IMR-90 (cell line): ENCODE measurements around the gene SEMG1. TPM values are rescaled to one million over a fixed set of nuclear protein-coding genes. Genes with fewer than 3 reads are reported as not detected.

Source experiments
- ATAC-seq: fragments of 200-7000 bp; cut with Tn5 transposase; 2 replicates; pipeline ENCODE4 v1.9.1; 2020; ENCODE audit warnings: low read depth, mild to moderate bottlenecking, moderate library complexity
- BruUV-seq: library from RNA; stranded (reverse); fragments of 400-500 nt; replicated peaks from 2 replicates; lab custom pipeline; 2021; lab: Mats Ljungman, UMichigan
- CTCF ChIA-PET: fragments of 300-600 bp; formaldehyde crosslinking; extraction: SDS; loops from one replicate; lab custom pipeline; 2021; ENCODE audit warnings: antibody characterized with exemption; lab: Yijun Ruan, JAX
- POLR2A ChIA-PET: fragments of 300-600 bp; sonication (Branson Sonifier 250); formaldehyde crosslinking; loops from one replicate; lab custom pipeline; 2022; ENCODE audit warnings: antibody characterized with exemption; ENCODE audit not compliant: unreplicated experiment; lab: Charles Lee
- DNase-seq: peaks from one replicate; pipeline ENCODE4 v3.0.0; 2013
- H2AFZ ChIP-seq: replicated peaks from 2 replicates; pipeline ENCODE3; 2013; ENCODE audit warnings: low read length, mild to moderate bottlenecking; ENCODE audit not compliant: poor library complexity
- H2AK5ac ChIP-seq: 2 replicates; pipeline ENCODE4 v1.6.1; 2013; ENCODE audit warnings: low read depth, low read length, inconsistent platforms
- H2AK9ac ChIP-seq: replicated peaks from 2 replicates; pipeline ENCODE3; 2013; ENCODE audit warnings: mild to moderate bottlenecking, low read depth, low read length, moderate library complexity; ENCODE audit not compliant: poor library complexity
- H2BK120ac ChIP-seq: 2 replicates; pipeline ENCODE4 v1.6.1; 2013; ENCODE audit warnings: low read depth, low read length, inconsistent platforms
- H2BK15ac ChIP-seq: 3 replicates; pipeline ENCODE4 v1.6.1; 2013; ENCODE audit warnings: low read depth, low read length, inconsistent platforms
- H2BK20ac ChIP-seq: 2 replicates; pipeline ENCODE4 v1.6.1; 2013; ENCODE audit warnings: low read depth, mild to moderate bottlenecking, inconsistent platforms, low read length, moderate library complexity
- H2BK5ac ChIP-seq: 2 replicates; pipeline ENCODE4 v1.6.1; 2013; ENCODE audit warnings: mild to moderate bottlenecking, low read depth, low read length, inconsistent platforms; ENCODE audit not compliant: poor library complexity, severe bottlenecking
- H3K14ac ChIP-seq: replicated peaks from 2 replicates; pipeline ENCODE4 v1.6.1; 2013; ENCODE audit warnings: low read depth, low read length, inconsistent platforms
- H3K18ac ChIP-seq: 2 replicates; pipeline ENCODE4 v1.6.1; 2013; ENCODE audit warnings: low read depth, low read length, control low read depth
- H3K23ac ChIP-seq: 2 replicates; pipeline ENCODE4 v1.6.1; 2013; ENCODE audit warnings: low read depth, low read length, inconsistent platforms
- H3K27ac ChIP-seq: 2 replicates; pipeline ENCODE4 v1.5.1; 2013; ENCODE audit warnings: mild to moderate bottlenecking, control low read depth, low read length; ENCODE audit not compliant: insufficient read depth
- H3K27me3 ChIP-seq: 2 replicates; pipeline ENCODE4 v1.6.1; 2013; ENCODE audit warnings: low read length; ENCODE audit not compliant: control insufficient read depth, insufficient read depth
- H3K36me3 ChIP-seq: 2 replicates; pipeline ENCODE4 v1.6.1; 2013; ENCODE audit warnings: low read length, mixed read lengths; ENCODE audit not compliant: control insufficient read depth, insufficient read depth
- H3K4ac ChIP-seq: 2 replicates; pipeline ENCODE4 v1.6.1; 2013; ENCODE audit warnings: low read depth, low read length, inconsistent platforms
- H3K4me1 ChIP-seq: 2 replicates; pipeline ENCODE4 v1.6.1; 2013; ENCODE audit warnings: low read length, mixed read lengths; ENCODE audit not compliant: control insufficient read depth, insufficient read depth
- H3K4me2 ChIP-seq: 2 replicates; pipeline ENCODE4 v1.6.1; 2013; ENCODE audit warnings: low read depth, mild to moderate bottlenecking, control low read depth, low read length, moderate library complexity
- H3K4me3 ChIP-seq: 2 replicates; pipeline ENCODE4 v1.5.1; 2013; ENCODE audit warnings: low read depth, mild to moderate bottlenecking, control low read depth, low read length, moderate library complexity; ENCODE audit not compliant: insufficient read depth
- H3K56ac ChIP-seq: 2 replicates; pipeline ENCODE4 v1.6.1; 2013; ENCODE audit warnings: low read length, inconsistent platforms; ENCODE audit not compliant: insufficient read depth; ENCODE audit errors: extremely low read depth
- H3K79me1 ChIP-seq, 2 experiments: 2 replicates each; pipeline ENCODE4 v1.6.1; 2013; ENCODE audit warnings: low read length in 2 of 2, inconsistent platforms in 1 of 2, low read depth in 1 of 2
- H3K9ac ChIP-seq: 2 replicates; pipeline ENCODE4 v1.6.1; 2013; ENCODE audit warnings: low read depth, low read length, control low read depth
- H3K9me1 ChIP-seq: 2 replicates; pipeline ENCODE4 v1.6.1; 2013; ENCODE audit warnings: low read length, inconsistent platforms; ENCODE audit not compliant: insufficient read depth
- H3K9me3 ChIP-seq: 2 replicates; pipeline ENCODE4 v1.6.1; 2013; ENCODE audit warnings: low read length; ENCODE audit not compliant: control insufficient read depth, insufficient read depth
- H4K20me1 ChIP-seq: 2 replicates; pipeline ENCODE4 v1.6.1; 2013; ENCODE audit warnings: low read length, inconsistent platforms; ENCODE audit not compliant: insufficient read depth
- H4K5ac ChIP-seq: 2 replicates; pipeline ENCODE4 v1.6.1; 2013; ENCODE audit warnings: mild to moderate bottlenecking, low read depth, low read length, control low read depth
- H4K8ac ChIP-seq, 2 experiments: 2 replicates each; pipeline ENCODE4 v1.6.1; 2013; ENCODE audit warnings: low read depth in 2 of 2, low read length in 2 of 2, control low read depth in 1 of 2, inconsistent platforms in 1 of 2
- H4K91ac ChIP-seq: 2 replicates; pipeline ENCODE4 v1.6.1; 2013; ENCODE audit warnings: low read depth, low read length, inconsistent platforms; ENCODE audit not compliant: insufficient read depth
- BHLHE40 ChIP-seq: fragments of 150-350 bp; IDR thresholded peaks from 2 replicates; pipeline ENCODE4 v1.6.1; 2016; ENCODE audit warnings: mild to moderate bottlenecking, low read depth, low read length
- CEBPB ChIP-seq: IDR thresholded peaks from 2 replicates; pipeline ENCODE4 v1.6.1; 2012; ENCODE audit warnings: low read depth, low read length, improper control_type of control experiment
- FOS ChIP-seq: fragments of 150-350 bp; IDR thresholded peaks from 2 replicates; pipeline ENCODE4 v1.6.1; 2016; ENCODE audit warnings: low read depth, low read length
- MAFK ChIP-seq: IDR thresholded peaks from 2 replicates; pipeline ENCODE4 v1.6.1; 2012; ENCODE audit warnings: low read depth, low read length, improper control_type of control experiment
- POLR2A ChIP-seq: IDR thresholded peaks from 2 replicates; pipeline ENCODE4 v1.6.1; 2012; ENCODE audit warnings: mild to moderate bottlenecking, low read depth, low read length
- whole genome bisulfite sequencing, 2 experiments: methylation state at CpG; one replicate each; pipeline versions ENCODE4 v1.1.5 to v1.1.7; 2013; ENCODE audit warnings: missing lambda C conversion rate in 2 of 2; ENCODE audit not compliant: insufficient read length in 1 of 2; ENCODE audit errors: extremely low coverage in 2 of 2; 5-methylcytosine and 5-hydroxymethylcytosine counted together
- dilution Hi-C: fragments of 300-500 bp; cut with HindIII; formaldehyde crosslinking; loops from one replicate; pipeline ENCODE4 v1.14.3; 2018; ENCODE audit warnings: low sequenced_read_pairs; ENCODE audit not compliant: unreplicated experiment
- in situ Hi-C: fragments of 300-500 bp; cut with MboI; formaldehyde crosslinking; loops from 3 replicates; pipeline ENCODE4 v1.14.3; 2019; ENCODE audit warnings: low sequenced_read_pairs, inconsistent platforms, mixed read lengths
- intact Hi-C: fragments of 100-400 bp; cut with micrococcal nuclease; formaldehyde crosslinking; loops from 2 replicates; pipeline ENCODE4 v1.10.0; 2022
- polyA plus RNA-seq, 3 experiments: library from polyadenylated mRNA; depleted of rRNA; stranded (reverse); fragments of >200 nt; gene quantifications; 2 replicates each; pipeline ENCODE4 v1.2.3, GENCODE V29; 2012; ENCODE audit warnings: low replicate concordance in 1 of 3
- total RNA-seq: library from RNA; depleted of rRNA; stranded (reverse); fragments of >200 nt; gene quantifications from 2 replicates; pipeline ENCODE4 v1.2.3, GENCODE V29; 2012
- TF ChIP-seq, protein P1 (sequence below): fragments of 150-350 bp; IDR thresholded peaks from 2 replicates; pipeline ENCODE4 v1.6.1; 2016; ENCODE audit warnings: low read depth, mild to moderate bottlenecking, low read length, moderate library complexity, borderline replicate concordance
- TF ChIP-seq, protein P2 (sequence below): conservative IDR thresholded peaks from 2 replicates; pipeline ENCODE4 v1.5.1; 2012; ENCODE audit warnings: mild to moderate bottlenecking, low read depth, low read length, improper control_type of control experiment

Gene SEMG1
- total and polyA plus RNA-seq, 2 of the 4 experiments (the other 2 are of a cell fraction), result not detected

DNA sequence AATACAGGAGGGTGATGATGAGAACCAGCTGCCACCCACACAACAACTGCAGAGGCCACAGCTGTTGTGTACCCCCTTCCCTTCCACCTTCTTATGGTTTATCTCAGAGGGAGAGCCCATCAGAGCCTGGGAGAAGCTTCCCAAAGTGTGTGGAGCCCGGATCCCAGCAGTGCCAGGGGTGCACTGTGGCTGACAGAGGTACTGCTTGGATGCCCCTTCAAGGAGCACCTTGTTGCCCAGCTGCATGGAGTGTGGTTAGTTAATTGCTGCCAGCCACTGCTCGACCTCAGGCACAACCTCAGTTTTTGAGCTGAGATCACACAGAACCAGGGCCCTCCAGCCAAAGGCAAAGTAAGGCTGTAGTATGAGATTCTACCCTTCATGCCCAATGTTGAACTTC, 19.1 kb upstream of the SEMG1 start:
- H3K56ac ChIP-seq, result no peak overlapping the region
- H4K91ac ChIP-seq, result no peak overlapping the region
- H3K9me1 ChIP-seq, result no peaks in the 10 kb centered on the region
- in situ Hi-C loops, result no loop called here
- TF ChIP-seq, protein P1, sequence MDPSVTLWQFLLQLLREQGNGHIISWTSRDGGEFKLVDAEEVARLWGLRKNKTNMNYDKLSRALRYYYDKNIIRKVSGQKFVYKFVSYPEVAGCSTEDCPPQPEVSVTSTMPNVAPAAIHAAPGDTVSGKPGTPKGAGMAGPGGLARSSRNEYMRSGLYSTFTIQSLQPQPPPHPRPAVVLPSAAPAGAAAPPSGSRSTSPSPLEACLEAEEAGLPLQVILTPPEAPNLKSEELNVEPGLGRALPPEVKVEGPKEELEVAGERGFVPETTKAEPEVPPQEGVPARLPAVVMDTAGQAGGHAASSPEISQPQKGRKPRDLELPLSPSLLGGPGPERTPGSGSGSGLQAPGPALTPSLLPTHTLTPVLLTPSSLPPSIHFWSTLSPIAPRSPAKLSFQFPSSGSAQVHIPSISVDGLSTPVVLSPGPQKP, result no peak
- TF ChIP-seq, protein P2, sequence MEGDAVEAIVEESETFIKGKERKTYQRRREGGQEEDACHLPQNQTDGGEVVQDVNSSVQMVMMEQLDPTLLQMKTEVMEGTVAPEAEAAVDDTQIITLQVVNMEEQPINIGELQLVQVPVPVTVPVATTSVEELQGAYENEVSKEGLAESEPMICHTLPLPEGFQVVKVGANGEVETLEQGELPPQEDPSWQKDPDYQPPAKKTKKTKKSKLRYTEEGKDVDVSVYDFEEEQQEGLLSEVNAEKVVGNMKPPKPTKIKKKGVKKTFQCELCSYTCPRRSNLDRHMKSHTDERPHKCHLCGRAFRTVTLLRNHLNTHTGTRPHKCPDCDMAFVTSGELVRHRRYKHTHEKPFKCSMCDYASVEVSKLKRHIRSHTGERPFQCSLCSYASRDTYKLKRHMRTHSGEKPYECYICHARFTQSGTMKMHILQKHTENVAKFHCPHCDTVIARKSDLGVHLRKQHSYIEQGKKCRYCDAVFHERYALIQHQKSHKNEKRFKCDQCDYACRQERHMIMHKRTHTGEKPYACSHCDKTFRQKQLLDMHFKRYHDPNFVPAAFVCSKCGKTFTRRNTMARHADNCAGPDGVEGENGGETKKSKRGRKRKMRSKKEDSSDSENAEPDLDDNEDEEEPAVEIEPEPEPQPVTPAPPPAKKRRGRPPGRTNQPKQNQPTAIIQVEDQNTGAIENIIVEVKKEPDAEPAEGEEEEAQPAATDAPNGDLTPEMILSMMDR, result no peak
- TF ChIP-seq MAFK (no peak), CEBPB (no peak), FOS (no peak), BHLHE40 (no peak), POLR2A (no peak)
- H3K14ac ChIP-seq, result no peak overlapping the region
- no peak overlapping the region for H2BK20ac ChIP-seq
- no peak overlapping the region for H3K23ac ChIP-seq
- H3K36me3 ChIP-seq, result no peaks in the 10 kb centered on the region
- H2BK15ac ChIP-seq, result no peak overlapping the region
- no peak overlapping the region for H3K4ac ChIP-seq
- no peak overlapping the region for H2BK120ac ChIP-seq
- no peak overlapping the region for H2AK5ac ChIP-seq
- CTCF ChIA-PET, result no interaction called here
- no peaks in the 10 kb centered on the region for H3K79me1 ChIP-seq
- H3K4me3 ChIP-seq, result no peak overlapping the region
- dilution Hi-C loops, result no loop called here
- no peaks in the 10 kb centered on the region for H4K20me1 ChIP-seq
- no CpG with 5 or more reads among the region's 2 CpGs for WGBS, 2 experiments
- H4K5ac ChIP-seq, result no peak overlapping the region
- H4K8ac ChIP-seq, result no peak overlapping the region
- no peak overlapping the region for H3K18ac ChIP-seq
- no peak overlapping the region for H3K27ac ChIP-seq
- no peak overlapping the region for H2BK5ac ChIP-seq
- no peaks in the 10 kb centered on the region for H3K9me3 ChIP-seq
- H2AFZ ChIP-seq, result no peak overlapping the region
- H3K4me2 ChIP-seq, result no peak overlapping the region
- peaks cover 1% of the 10 kb centered on the region for H3K27me3 ChIP-seq
- H3K9ac ChIP-seq, result no peak overlapping the region
- no peak overlapping the region for H2AK9ac ChIP-seq
- intact Hi-C loops, result no loop called here
- POLR2A ChIA-PET, result no interaction called here
- H3K4me1 ChIP-seq, result no peaks in the 10 kb centered on the region
- DNase-seq (no peak), ATAC-seq (no peak)
- no TSS peak for BruUV-seq
